ENCODE results near the gene UIMC1. TPM values are rescaled to one million over a fixed set of nuclear protein-coding genes. Genes with fewer than 3 reads are reported as not detected.

Gene UIMC1
- total and polyA plus RNA-seq, 2 donors (not counting 1 experiment from before 2014, with no cell fraction given), result 49.2 to 98.1 TPM

GRCh38 chr5:176886336-176887251, 120.0 kb downstream of the UIMC1 start:
- no peaks in the 10 kb centered on the region for H3K9me3 Mint-ChIP-seq (ENCODE audit: insufficient read depth)
- Histone ChIP-seq H3K4me3 (ENCODE audit: control extremely low read depth in 1 of 5, extremely low read depth in 1 of 5, insufficient read depth in 1 of 5, low read depth in 2 of 5, low read length in 4 of 5) (no peak overlapping the region), H3K36me3 (replicated peaks in 1 of 2; ENCODE audit: control extremely low read depth in 1 of 2, control insufficient read depth in 1 of 2, extremely low read depth in 1 of 2, insufficient read depth in 2 of 2, low read length in 1 of 2) (no peaks in the 10 kb centered on the region), H3K4me1 (ENCODE audit: control insufficient read depth in 2 of 2, insufficient read depth in 2 of 2, low read length in 2 of 2) (no peaks in the 10 kb centered on the region), H3K27ac (ENCODE audit: low read length in 2 of 2) (no peak overlapping the region), H4K20me1 (ENCODE audit: control insufficient read depth, insufficient read depth, low read length, poor library complexity, severe bottlenecking) (no peaks in the 10 kb centered on the region), H3K4me2 (replicated peaks; ENCODE audit: low read depth, low read length, poor library complexity, severe bottlenecking) (no peak overlapping the region), H3K9me3 (ENCODE audit: control extremely low read depth in 1 of 3, control insufficient read depth in 2 of 3, insufficient read depth in 1 of 3, low read length in 2 of 3) (no peaks in the 10 kb centered on the region), H3K79me2 (ENCODE audit: control insufficient read depth, insufficient read depth, low read length) (no peaks in the 10 kb centered on the region), H3K27me3 (replicated peaks in 1 of 4; ENCODE audit: control extremely low read depth in 1 of 4, control insufficient read depth in 3 of 4, insufficient read depth in 4 of 4, low read length in 3 of 4) (peaks cover 0 to 2% (median 0%) of the 10 kb centered on the region in 4 experiments), H2AFZ (ENCODE audit: insufficient read depth, low read depth, low read length, poor library complexity, severe bottlenecking) (no peak overlapping the region), H3K9ac (ENCODE audit: low read length) (no peak overlapping the region)
- peaks cover 14% of the 10 kb centered on the region for H3K27me3 Mint-ChIP-seq
- no peak overlapping the region for H3K27ac Mint-ChIP-seq
- no peak for DNase-seq
- ChIA-PET CTCF (no interaction called here), POLR2A (no interaction called here)
- TF ChIP-seq CTCF (IDR thresholded peaks at IDR 0.05), result no peak
- no peak for TF ChIP-seq EZH2 (IDR thresholded peaks at IDR 0.05; ENCODE audit: borderline replicate concordance, insufficient read depth, low read depth, low read length, poor library complexity, severe bottlenecking)
- H3K4me3 Mint-ChIP-seq, result no peak overlapping the region
- 95% methylated on average over 11 of the region's 13 CpGs for WGBS (ENCODE audit: insufficient coverage)
- no peak for ATAC-seq (ENCODE audit: low read depth)
- intact Hi-C loops (cut with micrococcal nuclease), result no loop called here
- no peaks in the 10 kb centered on the region for H3K4me1 Mint-ChIP-seq

DNA sequence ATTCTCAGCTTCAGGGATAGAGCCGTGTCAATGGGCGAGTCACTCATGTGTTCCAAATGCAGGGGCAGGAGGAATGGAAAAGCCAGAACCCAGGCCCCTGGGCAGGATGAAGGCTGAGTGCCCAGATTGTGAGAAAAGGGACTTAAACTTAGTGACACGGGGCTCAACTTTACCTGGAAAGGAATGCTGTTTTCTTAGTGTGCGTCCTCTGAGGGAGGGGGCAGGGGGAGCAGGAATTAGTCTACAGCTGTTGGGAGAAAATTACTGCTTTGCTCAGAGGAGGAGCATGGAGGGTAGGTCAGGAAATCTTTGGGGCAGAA, 122.0 kb downstream of the UIMC1 start:
- H3K27ac Mint-ChIP-seq, result no peak overlapping the region
- Histone ChIP-seq H3K27me3 (replicated peaks in 1 of 4; ENCODE audit: control extremely low read depth in 1 of 4, control insufficient read depth in 3 of 4, insufficient read depth in 4 of 4, low read length in 3 of 4) (peaks cover 0 to 2% (median 0%) of the 10 kb centered on the region in 4 experiments), H3K36me3 (replicated peaks in 1 of 2; ENCODE audit: control extremely low read depth in 1 of 2, control insufficient read depth in 1 of 2, extremely low read depth in 1 of 2, insufficient read depth in 2 of 2, low read length in 1 of 2) (no peaks in the 10 kb centered on the region), H3K4me1 (ENCODE audit: control insufficient read depth in 2 of 2, insufficient read depth in 2 of 2, low read length in 2 of 2) (no peaks in the 10 kb centered on the region), H3K27ac (ENCODE audit: low read length in 2 of 2) (no peak overlapping the region), H3K4me2 (replicated peaks; ENCODE audit: low read depth, low read length, poor library complexity, severe bottlenecking) (no peak overlapping the region), H3K79me2 (ENCODE audit: control insufficient read depth, insufficient read depth, low read length) (no peaks in the 10 kb centered on the region), H4K20me1 (ENCODE audit: control insufficient read depth, insufficient read depth, low read length, poor library complexity, severe bottlenecking) (no peaks in the 10 kb centered on the region), H2AFZ (ENCODE audit: insufficient read depth, low read depth, low read length, poor library complexity, severe bottlenecking) (no peak overlapping the region), H3K9me3 (ENCODE audit: control extremely low read depth in 1 of 3, control insufficient read depth in 2 of 3, insufficient read depth in 1 of 3, low read length in 2 of 3) (no peaks in the 10 kb centered on the region), H3K9ac (ENCODE audit: low read length) (no peak overlapping the region), H3K4me3 (ENCODE audit: control extremely low read depth in 1 of 5, extremely low read depth in 1 of 5, insufficient read depth in 1 of 5, low read depth in 2 of 5, low read length in 4 of 5) (no peak overlapping the region)
- H3K9me3 Mint-ChIP-seq (ENCODE audit: insufficient read depth), result no peaks in the 10 kb centered on the region
- ATAC-seq (ENCODE audit: low read depth) (no peak), DNase-seq (no peak)
- intact Hi-C loops (cut with micrococcal nuclease), result no loop called here
- CTCF ChIA-PET, result no interaction called here
- H3K4me3 Mint-ChIP-seq, result no peak overlapping the region
- H3K27me3 Mint-ChIP-seq, result peaks cover 7% of the 10 kb centered on the region
- 84% methylated on average over 4 of the region's 4 CpGs for WGBS (ENCODE audit: insufficient coverage)
- no peaks in the 10 kb centered on the region for H3K4me1 Mint-ChIP-seq
- POLR2A ChIA-PET, result no interaction called here
- TF ChIP-seq CTCF (IDR thresholded peaks at IDR 0.05) (no peak), EZH2 (IDR thresholded peaks at IDR 0.05; ENCODE audit: borderline replicate concordance, insufficient read depth, low read depth, low read length, poor library complexity, severe bottlenecking) (no peak)

Data from B cell (primary cell).